Measurements from ENCODE around the gene PTPN4.

Gene PTPN4

DNA sequence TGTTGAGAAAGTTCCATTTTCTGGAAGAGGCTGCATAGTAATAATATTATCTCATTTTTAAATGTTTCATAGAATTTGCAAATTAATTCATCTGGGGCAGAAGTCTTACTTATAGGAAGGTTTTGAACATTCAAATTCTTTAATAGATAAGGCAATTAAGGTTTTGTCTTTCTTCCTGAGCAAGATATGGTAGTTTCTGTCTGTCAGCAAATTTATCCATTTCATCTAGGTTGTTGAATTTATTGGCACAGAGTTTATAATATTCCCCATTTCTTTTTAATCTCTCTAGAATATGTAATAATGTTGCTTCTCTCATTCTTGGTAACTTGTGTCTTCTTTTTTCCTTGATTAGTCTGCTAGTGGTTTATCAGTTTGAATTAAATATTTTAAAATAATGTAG, 163.0 kb downstream of the PTPN4 start:
- TF ChIP-seq, protein P1, sequence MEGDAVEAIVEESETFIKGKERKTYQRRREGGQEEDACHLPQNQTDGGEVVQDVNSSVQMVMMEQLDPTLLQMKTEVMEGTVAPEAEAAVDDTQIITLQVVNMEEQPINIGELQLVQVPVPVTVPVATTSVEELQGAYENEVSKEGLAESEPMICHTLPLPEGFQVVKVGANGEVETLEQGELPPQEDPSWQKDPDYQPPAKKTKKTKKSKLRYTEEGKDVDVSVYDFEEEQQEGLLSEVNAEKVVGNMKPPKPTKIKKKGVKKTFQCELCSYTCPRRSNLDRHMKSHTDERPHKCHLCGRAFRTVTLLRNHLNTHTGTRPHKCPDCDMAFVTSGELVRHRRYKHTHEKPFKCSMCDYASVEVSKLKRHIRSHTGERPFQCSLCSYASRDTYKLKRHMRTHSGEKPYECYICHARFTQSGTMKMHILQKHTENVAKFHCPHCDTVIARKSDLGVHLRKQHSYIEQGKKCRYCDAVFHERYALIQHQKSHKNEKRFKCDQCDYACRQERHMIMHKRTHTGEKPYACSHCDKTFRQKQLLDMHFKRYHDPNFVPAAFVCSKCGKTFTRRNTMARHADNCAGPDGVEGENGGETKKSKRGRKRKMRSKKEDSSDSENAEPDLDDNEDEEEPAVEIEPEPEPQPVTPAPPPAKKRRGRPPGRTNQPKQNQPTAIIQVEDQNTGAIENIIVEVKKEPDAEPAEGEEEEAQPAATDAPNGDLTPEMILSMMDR (IDR thresholded peaks at IDR 0.05; ENCODE audit: control insufficient read depth, extremely low read depth, insufficient read depth): no peak
- H3K4me3 ChIP-seq (ENCODE audit: low read depth, low read length): no peak overlapping the region
- no peak for DNase-seq (ENCODE audit: low read depth)

DNA sequence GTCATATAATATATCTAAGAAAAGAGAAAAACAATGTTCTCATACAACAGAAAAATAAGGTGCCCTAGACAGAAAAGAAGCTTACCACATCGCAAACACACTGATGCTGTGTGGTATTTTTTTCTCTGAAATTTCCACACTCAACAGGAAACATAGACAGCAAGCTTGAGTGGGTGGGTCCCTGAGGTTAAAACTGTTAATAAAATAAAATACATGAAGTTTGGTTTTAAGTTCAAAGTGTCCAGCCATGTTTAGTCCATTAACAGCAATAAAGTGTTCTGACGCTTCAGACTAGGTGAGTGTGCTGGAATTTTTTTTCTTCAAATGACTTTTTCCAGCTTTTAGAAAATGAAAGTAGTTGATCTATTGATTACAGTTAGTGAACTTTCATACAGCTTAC, 169.8 kb downstream of the PTPN4 start:
- TF ChIP-seq, protein P1 (IDR thresholded peaks at IDR 0.05; ENCODE audit: control insufficient read depth, extremely low read depth, insufficient read depth): no peak
- DNase-seq (ENCODE audit: low read depth): no peak
- no peak overlapping the region for H3K4me3 ChIP-seq (ENCODE audit: low read depth, low read length)

DNA sequence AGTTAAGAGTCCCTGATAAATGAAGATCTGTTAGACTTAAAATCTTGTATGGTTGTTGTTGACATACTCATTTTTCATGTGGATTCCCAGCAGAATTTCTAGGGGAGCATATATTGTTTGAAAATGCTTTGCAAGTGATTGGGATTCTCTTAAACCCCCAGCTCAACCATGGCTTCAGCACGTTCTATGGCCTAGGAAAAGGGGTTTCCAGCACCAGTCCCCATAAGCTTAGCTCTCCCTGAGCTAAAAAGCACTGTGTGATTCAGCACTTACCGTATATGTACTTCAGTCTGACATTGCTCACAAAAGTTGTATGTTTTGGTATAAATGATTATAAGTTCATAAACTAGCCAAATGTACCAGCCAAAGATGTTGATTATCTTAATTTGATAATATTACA, 173.1 kb downstream of the PTPN4 start:
- no peak overlapping the region for H3K4me3 ChIP-seq (ENCODE audit: low read depth, low read length)
- TF ChIP-seq, protein P1 (IDR thresholded peaks at IDR 0.05; ENCODE audit: control insufficient read depth, extremely low read depth, insufficient read depth): no peak
- DNase-seq (ENCODE audit: low read depth): no peak

DNA sequence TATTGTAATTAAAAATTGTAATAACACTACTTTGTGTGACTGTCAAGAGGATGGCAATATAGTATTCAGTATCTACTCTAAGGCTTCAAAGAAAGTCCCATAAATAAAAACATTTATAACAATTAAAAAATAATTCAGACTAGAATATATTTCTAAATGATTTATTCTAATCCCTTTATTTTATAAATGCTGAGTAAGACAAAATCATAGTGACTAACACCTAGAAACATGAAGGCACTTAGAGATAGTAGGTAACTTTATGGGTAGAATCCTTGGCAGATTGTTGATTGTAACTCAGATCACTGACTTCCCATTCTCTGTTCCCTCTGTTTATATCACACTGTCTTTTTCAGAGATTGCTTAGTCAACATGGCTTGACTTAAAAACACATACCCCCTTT, 174.6 kb downstream of the PTPN4 start:
- H3K4me3 ChIP-seq (ENCODE audit: low read depth, low read length): no peak overlapping the region
- no peak for DNase-seq (ENCODE audit: low read depth)
- TF ChIP-seq, protein P1 (IDR thresholded peaks at IDR 0.05; ENCODE audit: control insufficient read depth, extremely low read depth, insufficient read depth): no peak

DNA sequence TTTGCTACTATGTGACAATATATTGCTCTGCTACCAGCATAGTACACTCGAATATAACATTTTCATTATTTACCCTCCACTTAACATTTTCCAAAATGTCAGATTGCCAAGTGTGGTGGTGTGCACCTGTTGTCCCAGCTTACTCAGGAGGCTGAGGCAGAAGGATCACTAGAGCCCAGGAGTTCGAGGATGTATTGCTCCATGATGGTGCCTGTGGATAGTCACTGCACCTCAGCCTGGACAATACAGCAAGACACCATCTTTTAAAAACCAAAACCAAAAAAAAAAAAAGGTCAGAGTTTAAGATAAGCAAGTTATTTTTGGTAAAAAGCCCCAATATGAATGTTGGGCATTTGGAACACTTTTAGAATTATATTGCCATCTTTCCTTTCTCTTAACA, 178.0 kb downstream of the PTPN4 start:
- DNase-seq (ENCODE audit: low read depth): no peak
- TF ChIP-seq, protein P1 (IDR thresholded peaks at IDR 0.05; ENCODE audit: control insufficient read depth, extremely low read depth, insufficient read depth): no peak
- no peak overlapping the region for H3K4me3 ChIP-seq (ENCODE audit: low read depth, low read length)

DNA sequence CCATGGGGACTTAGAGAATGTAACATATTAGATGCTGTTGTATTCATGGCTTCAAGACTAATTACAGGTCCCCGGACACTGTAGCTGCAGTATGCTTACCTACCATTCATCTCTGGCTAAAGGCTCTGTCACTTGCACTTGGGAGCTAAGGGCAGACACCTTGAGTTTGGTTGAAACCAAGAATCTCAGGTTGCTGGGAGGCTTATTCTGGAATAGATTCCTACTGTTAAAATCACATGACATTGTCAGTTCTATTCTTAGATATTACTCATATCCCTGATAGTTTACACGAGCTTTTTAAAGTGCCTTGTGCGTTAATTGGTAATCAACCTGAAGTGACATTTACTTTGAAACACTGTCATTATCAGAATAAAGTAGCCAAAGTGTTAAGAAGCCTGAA, 180.2 kb downstream of the PTPN4 start:
- H3K4me3 ChIP-seq (ENCODE audit: low read depth, low read length): no peak overlapping the region
- TF ChIP-seq, protein P1 (IDR thresholded peaks at IDR 0.05; ENCODE audit: control insufficient read depth, extremely low read depth, insufficient read depth): no peak
- DNase-seq (ENCODE audit: low read depth): no peak

DNA sequence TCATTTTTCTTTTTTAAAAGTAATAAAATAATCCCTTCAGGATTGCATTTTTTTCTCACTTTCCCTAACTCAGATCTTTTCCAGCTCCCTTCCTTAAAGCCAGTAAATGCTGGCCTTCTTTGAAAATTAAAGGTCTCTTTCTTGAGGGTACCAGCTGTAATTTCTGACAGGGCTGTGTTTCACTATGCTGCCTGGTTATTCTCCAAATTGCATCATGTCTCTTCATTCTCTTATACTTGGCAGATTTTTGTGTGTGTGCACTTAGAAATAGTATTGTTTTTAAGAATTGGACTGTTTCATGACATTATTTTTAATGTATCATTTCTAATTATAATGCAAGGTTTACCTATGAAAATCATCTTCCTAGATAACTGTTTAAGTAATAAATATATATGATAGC, 181.1 kb downstream of the PTPN4 start:
- no peak overlapping the region for H3K4me3 ChIP-seq (ENCODE audit: low read depth, low read length)
- TF ChIP-seq, protein P1 (IDR thresholded peaks at IDR 0.05; ENCODE audit: control insufficient read depth, extremely low read depth, insufficient read depth): no peak
- no peak for DNase-seq (ENCODE audit: low read depth)

All from LNCaP clone FGC (cell line).